Endothelial cell of umbilical vein (primary cell): ENCODE measurements around the gene TOPORS. TPM values are rescaled to one million over a fixed set of nuclear protein-coding genes. Genes with fewer than 3 reads are reported as not detected.

Source experiments
- BruUV-seq: library from RNA; stranded (reverse); fragments of 400-500 nt; replicated peaks from 2 replicates; lab custom pipeline; 2021; lab: Mats Ljungman, UMichigan
- CTCF ChIA-PET: fragments of 300-600, 350-600 bp; sonication (Branson Sonifier 250); formaldehyde crosslinking; loops from one replicate; lab custom pipeline; 2021; ENCODE audit warnings: antibody characterized with exemption, inconsistent platforms; lab: Charles Lee
- POLR2A ChIA-PET: fragments of 300-600, 350-600 bp; sonication (Branson Sonifier 250); formaldehyde crosslinking; loops from one replicate; lab custom pipeline; 2021; ENCODE audit warnings: antibody characterized with exemption, inconsistent platforms; lab: Charles Lee
- DNase-seq: peaks from one replicate; pipeline ENCODE4 v3.0.0-alpha.2; 2011; ENCODE audit warnings: low read depth, low spot score
- FAIRE-seq: peaks from 2 replicates; lab custom pipeline; 2011; peaks lifted over from hg19 to GRCh38; lab: Jason Lieb, UNC
- H2AFZ ChIP-seq: 2 replicates; pipeline ENCODE4 v1.6.0; 2012; ENCODE audit warnings: low read depth, low read length, control low read depth, inconsistent platforms
- H3K27ac ChIP-seq: 2 replicates; pipeline ENCODE4 v1.5.1; 2011; ENCODE audit warnings: low read depth, mild to moderate bottlenecking, control low read depth, low read length, moderate library complexity; ENCODE audit not compliant: insufficient read depth
- H3K27me3 ChIP-seq, 2 experiments: 2 replicates each; pipeline versions ENCODE4 v1.6.0 to v1.6.1; 2011; ENCODE audit warnings: low read length in 2 of 2, mixed read lengths in 1 of 2; ENCODE audit not compliant: control insufficient read depth in 2 of 2, insufficient read depth in 2 of 2
- H3K36me3 ChIP-seq, 2 experiments: 2 replicates in 1 of 2; 3 replicates in 1 of 2; pipeline ENCODE4 v1.5.1; 2011; ENCODE audit warnings: low read length in 2 of 2, mild to moderate bottlenecking in 1 of 2, moderate library complexity in 1 of 2; ENCODE audit not compliant: control insufficient read depth in 2 of 2, insufficient read depth in 2 of 2; ENCODE audit errors: extremely low read depth in 1 of 2
- H3K4me1 ChIP-seq: 3 replicates; pipeline ENCODE4 v1.5.1; 2011; ENCODE audit warnings: mild to moderate bottlenecking, low read length; ENCODE audit not compliant: control insufficient read depth, insufficient read depth; ENCODE audit errors: extremely low read depth
- H3K4me2 ChIP-seq: 2 replicates; pipeline ENCODE4 v1.6.1; 2011; ENCODE audit warnings: low read length, control low read depth, mixed read lengths; ENCODE audit not compliant: insufficient read depth
- H3K4me3 ChIP-seq, 3 experiments: fragments of 200-600 bp in 1 of 3; sonication (generic), shearing (Covaris generic) in 1 of 3; replicated peaks in 1 of 3; 2 replicates each; pipeline ENCODE4 v1.5.1; 2011 to 2016; ENCODE audit warnings: control low read depth in 3 of 3, low read length in 3 of 3, mild to moderate bottlenecking in 2 of 3, inconsistent platforms in 1 of 3, low read depth in 1 of 3, moderate library complexity in 1 of 3; ENCODE audit not compliant: insufficient read depth in 1 of 3
- H3K79me2 ChIP-seq: 2 replicates; pipeline ENCODE4 v1.6.0; 2012; ENCODE audit warnings: low read length, inconsistent platforms; ENCODE audit not compliant: control insufficient read depth, insufficient read depth
- H3K9ac ChIP-seq: replicated peaks from 2 replicates; pipeline ENCODE3; 2011; ENCODE audit warnings: low read length, control low read depth; ENCODE audit not compliant: insufficient read depth; ENCODE audit errors: extremely low read depth
- H3K9me1 ChIP-seq: replicated peaks from 3 replicates; pipeline ENCODE4 v1.6.0; 2011; ENCODE audit warnings: mild to moderate bottlenecking, low read length; ENCODE audit not compliant: control insufficient read depth, insufficient read depth; ENCODE audit errors: extremely low read depth
- H3K9me3 ChIP-seq: replicated peaks from 2 replicates; pipeline ENCODE4 v1.5.1; 2012; ENCODE audit warnings: low read length, inconsistent platforms; ENCODE audit not compliant: control insufficient read depth, insufficient read depth
- H4K20me1 ChIP-seq: replicated peaks from 2 replicates; pipeline ENCODE3; 2011; ENCODE audit warnings: mild to moderate bottlenecking, low read length; ENCODE audit not compliant: control insufficient read depth, insufficient read depth; ENCODE audit errors: extremely low read depth
- EZH2 ChIP-seq: IDR thresholded peaks from 2 replicates; pipeline ENCODE4 v1.6.1; 2012; ENCODE audit warnings: borderline replicate concordance, low read depth, mild to moderate bottlenecking, moderate library complexity, low read length, inconsistent platforms; ENCODE audit not compliant: severe bottlenecking
- FOS ChIP-seq: IDR thresholded peaks from 2 replicates; pipeline ENCODE4 v1.6.1; 2011; ENCODE audit warnings: mild to moderate bottlenecking, low read length, moderate library complexity, borderline replicate concordance; ENCODE audit not compliant: insufficient read depth
- GATA2 ChIP-seq: IDR thresholded peaks from 2 replicates; pipeline ENCODE4 v1.7.0; 2011; ENCODE audit warnings: low read depth, mild to moderate bottlenecking, moderate library complexity, mixed read lengths, low read length; ENCODE audit not compliant: insufficient read length, insufficient read depth
- JUN ChIP-seq: IDR thresholded peaks from 2 replicates; pipeline ENCODE4 v1.6.1; 2011; ENCODE audit warnings: borderline replicate concordance, low read depth; ENCODE audit not compliant: insufficient read length, insufficient read depth
- MYC ChIP-seq: IDR thresholded peaks from one replicate; pipeline ENCODE4 v1.6.1; 2011; ENCODE audit warnings: mild to moderate bottlenecking, low read depth, low read length
- POLR2A ChIP-seq: IDR thresholded peaks from 2 replicates; pipeline ENCODE4 v1.6.1; 2012; ENCODE audit warnings: low read depth, mild to moderate bottlenecking, control low read depth, low read length
- POLR2AphosphoS5 ChIP-seq: IDR thresholded peaks from 2 replicates; pipeline ENCODE4 v1.6.1; 2012; ENCODE audit warnings: low read depth, mild to moderate bottlenecking, control low read depth, low read length, moderate library complexity; ENCODE audit not compliant: insufficient read depth
- dilution Hi-C: fragments of 300-500 bp; cut with MboI; formaldehyde crosslinking; loops from one replicate; pipeline ENCODE4 v1.15.0; 2019; ENCODE audit warnings: low sequenced_read_pairs; ENCODE audit not compliant: extremely low pct_ligation_motif_present
- intact Hi-C: fragments of 100-400 bp; cut with micrococcal nuclease; formaldehyde crosslinking; loops from one replicate; pipeline ENCODE4 v1.10.0; 2022
- polyA plus RNA-seq, 4 experiments: library from polyadenylated mRNA; depleted of rRNA in 3 of 4; stranded (reverse) in 3 of 4; unstranded in 1 of 4; fragments of >200 nt; gene quantifications; 2 replicates each; pipeline versions ENCODE4 v1.2.1 to v1.2.3, GENCODE V29; 2011 to 2012; ENCODE audit warnings: missing spikeins in 1 of 4
- total RNA-seq: library from RNA; stranded (reverse); gene quantifications from 2 replicates; pipeline ENCODE4 v1.2.3, GENCODE V29; 2021
- TF ChIP-seq, protein P1 (sequence below), 2 donors: IDR thresholded peaks; 1 replicate in 1 of 2; 2 replicates in 1 of 2; pipeline ENCODE4 v1.5.1; 2011; ENCODE audit warnings: low read length in 2 of 2, mild to moderate bottlenecking in 2 of 2, moderate library complexity in 2 of 2, control low read depth in 1 of 2, inconsistent platforms in 1 of 2, low read depth in 1 of 2; ENCODE audit not compliant: insufficient read depth in 1 of 2; ENCODE audit errors: extremely low read depth in 1 of 2
- TF ChIP-seq, protein P2 (sequence below): IDR thresholded peaks from 2 replicates; pipeline ENCODE4 v1.6.1; 2011; ENCODE audit not compliant: insufficient read depth, insufficient read length

Gene TOPORS
- total and polyA plus RNA-seq, 2 donors (not counting 3 experiments of a cell fraction or from before 2014, with no cell fraction given) = 6.1 to 16.2 TPM

DNA sequence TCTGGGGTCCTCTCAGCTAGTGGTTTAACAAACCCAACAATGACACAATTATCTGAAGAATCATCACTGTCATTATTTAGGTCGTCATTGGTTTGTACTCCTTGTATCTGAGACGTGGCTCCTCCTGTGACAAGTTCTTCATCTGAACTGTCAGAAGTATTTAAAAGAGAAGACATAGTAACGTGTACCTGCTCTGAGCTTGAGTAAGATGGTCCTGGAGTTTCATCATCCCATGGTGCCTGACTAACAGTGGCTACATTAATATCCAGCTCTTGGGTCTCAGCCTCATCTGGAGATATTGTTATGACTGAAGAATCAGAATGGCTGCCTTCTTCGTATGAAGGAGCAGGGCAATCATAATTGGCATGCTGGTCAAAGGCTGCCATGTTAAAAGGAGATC, 9.3 kb downstream of the TOPORS start:
- intact Hi-C loops (no loop called here), dilution Hi-C loops (no loop called here)

More for the DNA sequence above, 9.3 kb downstream of the TOPORS start:
- no peak for TF ChIP-seq FOS
- no peak for TF ChIP-seq MYC
- TF ChIP-seq, protein P1, sequence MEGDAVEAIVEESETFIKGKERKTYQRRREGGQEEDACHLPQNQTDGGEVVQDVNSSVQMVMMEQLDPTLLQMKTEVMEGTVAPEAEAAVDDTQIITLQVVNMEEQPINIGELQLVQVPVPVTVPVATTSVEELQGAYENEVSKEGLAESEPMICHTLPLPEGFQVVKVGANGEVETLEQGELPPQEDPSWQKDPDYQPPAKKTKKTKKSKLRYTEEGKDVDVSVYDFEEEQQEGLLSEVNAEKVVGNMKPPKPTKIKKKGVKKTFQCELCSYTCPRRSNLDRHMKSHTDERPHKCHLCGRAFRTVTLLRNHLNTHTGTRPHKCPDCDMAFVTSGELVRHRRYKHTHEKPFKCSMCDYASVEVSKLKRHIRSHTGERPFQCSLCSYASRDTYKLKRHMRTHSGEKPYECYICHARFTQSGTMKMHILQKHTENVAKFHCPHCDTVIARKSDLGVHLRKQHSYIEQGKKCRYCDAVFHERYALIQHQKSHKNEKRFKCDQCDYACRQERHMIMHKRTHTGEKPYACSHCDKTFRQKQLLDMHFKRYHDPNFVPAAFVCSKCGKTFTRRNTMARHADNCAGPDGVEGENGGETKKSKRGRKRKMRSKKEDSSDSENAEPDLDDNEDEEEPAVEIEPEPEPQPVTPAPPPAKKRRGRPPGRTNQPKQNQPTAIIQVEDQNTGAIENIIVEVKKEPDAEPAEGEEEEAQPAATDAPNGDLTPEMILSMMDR (IDR thresholded peaks at IDR 0.05; ENCODE audit: extremely low read depth in 1 of 2, insufficient read depth in 1 of 2, low read depth in 1 of 2, low read length in 2 of 2) = no peak
- no peak for TF ChIP-seq EZH2
- TF ChIP-seq POLR2A = no peak
- TF ChIP-seq JUN = no peak
- no peak for TF ChIP-seq GATA2
- TF ChIP-seq, protein P2, sequence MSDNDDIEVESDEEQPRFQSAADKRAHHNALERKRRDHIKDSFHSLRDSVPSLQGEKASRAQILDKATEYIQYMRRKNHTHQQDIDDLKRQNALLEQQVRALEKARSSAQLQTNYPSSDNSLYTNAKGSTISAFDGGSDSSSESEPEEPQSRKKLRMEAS = no peak
- TF ChIP-seq POLR2AphosphoS5 = no peak
- H3K27ac ChIP-seq = no peak overlapping the region
- H3K9me1 ChIP-seq = no peaks in the 10 kb centered on the region
- H3K27me3 ChIP-seq = no peaks in the 10 kb centered on the region
- H3K36me3 ChIP-seq = peaks cover 4 to 11% of the 10 kb centered on the region in 2 experiments
- H2AFZ ChIP-seq = no peak overlapping the region
- H3K79me2 ChIP-seq = peaks cover 54% of the 10 kb centered on the region
- no peaks in the 10 kb centered on the region for H3K9me3 ChIP-seq
- H3K4me3 ChIP-seq = no peak overlapping the region
- FAIRE-seq (no peak), DNase-seq (no peak)
- no peak overlapping the region for H3K4me2 ChIP-seq
- CTCF ChIA-PET = no interaction called here
- no peaks in the 10 kb centered on the region for H3K4me1 ChIP-seq
- no peak overlapping the region for H3K9ac ChIP-seq
- POLR2A ChIA-PET = no interaction called here
- peaks cover 7% of the 10 kb centered on the region for H4K20me1 ChIP-seq
- no TSS peak for BruUV-seq
